HepG2 (cell line): ENCODE measurements around the gene PCDH12. TPM values are rescaled to one million over a fixed set of nuclear protein-coding genes. Genes with fewer than 3 reads are reported as not detected.

Source experiments
- AKAP8 ChIP-seq: sonication (generic); formaldehyde crosslinking; IDR thresholded peaks from 2 replicates; pipeline ENCODE4 v1.5.1; 2020; ENCODE audit warnings: mild to moderate bottlenecking, missing genetic modification reagents
- TARDBP ChIP-seq: sonication (generic); formaldehyde crosslinking; IDR thresholded peaks from 2 replicates; pipeline ENCODE4 v1.8.0; 2022; ENCODE audit warnings: mild to moderate bottlenecking, missing genetic modification reagents
- ZNF274 ChIP-seq: sonication (generic); formaldehyde crosslinking; IDR thresholded peaks from 2 replicates; pipeline ENCODE4 v1.5.1; 2020; ENCODE audit warnings: mild to moderate bottlenecking, missing genetic modification reagents
- polyA plus RNA-seq, 8 experiments: library from polyadenylated mRNA; depleted of rRNA in 3 of 8; stranded (reverse) in 7 of 8; unstranded in 1 of 8; fragments of >200 nt; fragmentation: Illumina TruSeq in 4 of 8; extraction: Trizol in 4 of 8; gene quantifications; 2 replicates each; pipeline versions ENCODE4 v1.2.1 to v1.2.3, GENCODE V29; 2011 to 2016; ENCODE audit warnings: low read depth in 4 of 8, missing spikeins in 1 of 8, mixed read lengths in 1 of 8; ENCODE audit not compliant: insufficient read depth in 1 of 8
- total RNA-seq, 5 experiments: library from RNA; depleted of rRNA; stranded (reverse); fragments of >200 nt; fragmentation: Illumina TruSeq; extraction: Trizol; gene quantifications; 2 replicates each; pipeline ENCODE4 v1.2.3, GENCODE V29; 2016; ENCODE audit warnings: low read depth in 1 of 5
- TF ChIP-seq, protein P1 (sequence below): sonication (generic); formaldehyde crosslinking; IDR thresholded peaks from 2 replicates; pipeline ENCODE4 v1.8.0; 2022; ENCODE audit warnings: mild to moderate bottlenecking, missing genetic modification reagents; ENCODE audit not compliant: insufficient replicate concordance
- TF ChIP-seq, protein P2 (sequence below): sonication (generic); formaldehyde crosslinking; IDR thresholded peaks from 2 replicates; pipeline ENCODE4 v1.8.1; 2023; ENCODE audit warnings: missing genetic modification reagents, mild to moderate bottlenecking, borderline replicate concordance
- TF ChIP-seq, protein P3 (sequence below): IDR thresholded peaks from 2 replicates; pipeline ENCODE4 v1.4.0; 2020; ENCODE audit warnings: mild to moderate bottlenecking, missing genetic modification reagents
- TF ChIP-seq, protein P4 (sequence below): sonication (generic); formaldehyde crosslinking; IDR thresholded peaks from 2 replicates; pipeline ENCODE4 v1.9.0; 2021; ENCODE audit warnings: missing genetic modification reagents, mild to moderate bottlenecking, borderline replicate concordance

PCDH12 gene
- total and polyA plus RNA-seq, 2 of the 13 experiments (the other 11 are each of a cell fraction or from before 2014, with no cell fraction given): not detected

DNA sequence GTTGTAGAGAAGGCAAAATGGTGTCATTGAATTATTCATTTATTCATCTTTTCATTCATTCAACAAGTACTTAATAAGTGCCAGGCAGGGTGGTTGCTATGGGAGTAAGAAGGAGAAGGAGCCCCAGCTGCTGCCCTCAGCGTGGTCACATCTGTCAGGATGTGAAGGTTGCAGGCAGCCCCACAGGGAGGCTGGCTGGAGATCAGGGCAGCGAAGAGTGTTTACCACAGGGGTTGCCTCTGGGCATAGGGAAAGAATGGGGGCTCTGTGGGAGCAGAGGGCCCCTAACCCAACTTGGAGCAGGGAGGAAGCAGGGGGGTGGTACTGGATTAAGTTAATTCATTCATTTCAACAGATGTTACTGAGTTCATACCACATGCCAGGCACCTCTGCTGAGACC, 6.0 kb downstream of the PCDH12 start (continued):
- TF ChIP-seq, protein P1, sequence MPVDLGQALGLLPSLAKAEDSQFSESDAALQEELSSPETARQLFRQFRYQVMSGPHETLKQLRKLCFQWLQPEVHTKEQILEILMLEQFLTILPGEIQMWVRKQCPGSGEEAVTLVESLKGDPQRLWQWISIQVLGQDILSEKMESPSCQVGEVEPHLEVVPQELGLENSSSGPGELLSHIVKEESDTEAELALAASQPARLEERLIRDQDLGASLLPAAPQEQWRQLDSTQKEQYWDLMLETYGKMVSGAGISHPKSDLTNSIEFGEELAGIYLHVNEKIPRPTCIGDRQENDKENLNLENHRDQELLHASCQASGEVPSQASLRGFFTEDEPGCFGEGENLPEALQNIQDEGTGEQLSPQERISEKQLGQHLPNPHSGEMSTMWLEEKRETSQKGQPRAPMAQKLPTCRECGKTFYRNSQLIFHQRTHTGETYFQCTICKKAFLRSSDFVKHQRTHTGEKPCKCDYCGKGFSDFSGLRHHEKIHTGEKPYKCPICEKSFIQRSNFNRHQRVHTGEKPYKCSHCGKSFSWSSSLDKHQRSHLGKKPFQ: no peak
- TF ChIP-seq TARDBP (CRISPR knock-in tag) (no peak), ZNF274 (CRISPR knock-in tag) (no peak), AKAP8 (CRISPR knock-in tag) (no peak)
- TF ChIP-seq, protein P2, sequence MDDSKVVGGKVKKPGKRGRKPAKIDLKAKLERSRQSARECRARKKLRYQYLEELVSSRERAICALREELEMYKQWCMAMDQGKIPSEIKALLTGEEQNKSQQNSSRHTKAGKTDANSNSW: no peak
- TF ChIP-seq, protein P3, sequence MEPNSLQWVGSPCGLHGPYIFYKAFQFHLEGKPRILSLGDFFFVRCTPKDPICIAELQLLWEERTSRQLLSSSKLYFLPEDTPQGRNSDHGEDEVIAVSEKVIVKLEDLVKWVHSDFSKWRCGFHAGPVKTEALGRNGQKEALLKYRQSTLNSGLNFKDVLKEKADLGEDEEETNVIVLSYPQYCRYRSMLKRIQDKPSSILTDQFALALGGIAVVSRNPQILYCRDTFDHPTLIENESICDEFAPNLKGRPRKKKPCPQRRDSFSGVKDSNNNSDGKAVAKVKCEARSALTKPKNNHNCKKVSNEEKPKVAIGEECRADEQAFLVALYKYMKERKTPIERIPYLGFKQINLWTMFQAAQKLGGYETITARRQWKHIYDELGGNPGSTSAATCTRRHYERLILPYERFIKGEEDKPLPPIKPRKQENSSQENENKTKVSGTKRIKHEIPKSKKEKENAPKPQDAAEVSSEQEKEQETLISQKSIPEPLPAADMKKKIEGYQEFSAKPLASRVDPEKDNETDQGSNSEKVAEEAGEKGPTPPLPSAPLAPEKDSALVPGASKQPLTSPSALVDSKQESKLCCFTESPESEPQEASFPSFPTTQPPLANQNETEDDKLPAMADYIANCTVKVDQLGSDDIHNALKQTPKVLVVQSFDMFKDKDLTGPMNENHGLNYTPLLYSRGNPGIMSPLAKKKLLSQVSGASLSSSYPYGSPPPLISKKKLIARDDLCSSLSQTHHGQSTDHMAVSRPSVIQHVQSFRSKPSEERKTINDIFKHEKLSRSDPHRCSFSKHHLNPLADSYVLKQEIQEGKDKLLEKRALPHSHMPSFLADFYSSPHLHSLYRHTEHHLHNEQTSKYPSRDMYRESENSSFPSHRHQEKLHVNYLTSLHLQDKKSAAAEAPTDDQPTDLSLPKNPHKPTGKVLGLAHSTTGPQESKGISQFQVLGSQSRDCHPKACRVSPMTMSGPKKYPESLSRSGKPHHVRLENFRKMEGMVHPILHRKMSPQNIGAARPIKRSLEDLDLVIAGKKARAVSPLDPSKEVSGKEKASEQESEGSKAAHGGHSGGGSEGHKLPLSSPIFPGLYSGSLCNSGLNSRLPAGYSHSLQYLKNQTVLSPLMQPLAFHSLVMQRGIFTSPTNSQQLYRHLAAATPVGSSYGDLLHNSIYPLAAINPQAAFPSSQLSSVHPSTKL: no peak
- TF ChIP-seq, protein P4, sequence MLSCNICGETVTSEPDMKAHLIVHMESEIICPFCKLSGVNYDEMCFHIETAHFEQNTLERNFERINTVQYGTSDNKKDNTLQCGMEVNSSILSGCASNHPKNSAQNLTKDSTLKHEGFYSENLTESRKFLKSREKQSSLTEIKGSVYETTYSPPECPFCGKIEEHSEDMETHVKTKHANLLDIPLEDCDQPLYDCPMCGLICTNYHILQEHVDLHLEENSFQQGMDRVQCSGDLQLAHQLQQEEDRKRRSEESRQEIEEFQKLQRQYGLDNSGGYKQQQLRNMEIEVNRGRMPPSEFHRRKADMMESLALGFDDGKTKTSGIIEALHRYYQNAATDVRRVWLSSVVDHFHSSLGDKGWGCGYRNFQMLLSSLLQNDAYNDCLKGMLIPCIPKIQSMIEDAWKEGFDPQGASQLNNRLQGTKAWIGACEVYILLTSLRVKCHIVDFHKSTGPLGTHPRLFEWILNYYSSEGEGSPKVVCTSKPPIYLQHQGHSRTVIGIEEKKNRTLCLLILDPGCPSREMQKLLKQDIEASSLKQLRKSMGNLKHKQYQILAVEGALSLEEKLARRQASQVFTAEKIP: no peak
